Suprapubic skin (tissue), 3 donors: ENCODE data around the gene MPP4.

Experiments used
- EP300 ChIP-seq: sonication (generic); formaldehyde crosslinking; IDR thresholded peaks from one replicate; pipeline ENCODE4 v1.6.1; 2017; ENCODE audit warnings: antibody characterized with exemption
- POLR2A ChIP-seq, 2 donors: fragments of 450-650 bp; IDR thresholded peaks; one replicate each; pipeline ENCODE4 v1.6.1; 2017; ENCODE audit warnings: antibody characterized with exemption in 2 of 2, mild to moderate bottlenecking in 2 of 2, moderate library complexity in 2 of 2
- TF ChIP-seq, protein P1 (sequence below), 2 donors: fragments of 200-600 bp in 1 of 2; fragments of 450-650 bp in 1 of 2; sonication (generic) in 1 of 2; IDR thresholded peaks; one replicate each; pipeline ENCODE4 v1.5.1; 2016 to 2019; ENCODE audit warnings: antibody characterized with exemption in 2 of 2, mild to moderate bottlenecking in 1 of 2, moderate library complexity in 1 of 2

DNA sequence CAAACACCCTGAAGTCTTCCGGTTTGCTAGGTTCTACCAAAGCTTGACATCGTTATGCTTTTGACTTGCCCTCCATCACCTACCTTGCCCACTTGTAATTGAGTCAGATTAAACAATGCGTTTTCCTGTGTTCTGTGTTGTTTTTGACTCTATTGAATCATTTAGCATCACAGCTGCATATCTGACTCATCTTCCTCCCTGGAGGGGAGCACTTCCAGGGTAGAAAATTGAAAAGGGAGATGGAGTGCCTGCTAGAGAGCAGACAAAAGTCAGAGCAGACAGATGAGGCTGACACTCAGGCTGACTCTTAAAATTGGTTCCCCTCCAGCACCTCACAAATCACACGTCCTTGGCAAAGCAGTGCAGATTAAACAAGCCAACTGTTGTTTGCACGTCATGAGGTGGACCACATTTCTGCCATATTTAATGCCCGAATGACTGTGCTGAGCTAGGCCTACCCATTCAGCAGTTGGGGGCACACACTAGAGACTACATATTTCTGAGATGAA lies 2.2 kb downstream of the MPP4 start:
- TF ChIP-seq, protein P1, sequence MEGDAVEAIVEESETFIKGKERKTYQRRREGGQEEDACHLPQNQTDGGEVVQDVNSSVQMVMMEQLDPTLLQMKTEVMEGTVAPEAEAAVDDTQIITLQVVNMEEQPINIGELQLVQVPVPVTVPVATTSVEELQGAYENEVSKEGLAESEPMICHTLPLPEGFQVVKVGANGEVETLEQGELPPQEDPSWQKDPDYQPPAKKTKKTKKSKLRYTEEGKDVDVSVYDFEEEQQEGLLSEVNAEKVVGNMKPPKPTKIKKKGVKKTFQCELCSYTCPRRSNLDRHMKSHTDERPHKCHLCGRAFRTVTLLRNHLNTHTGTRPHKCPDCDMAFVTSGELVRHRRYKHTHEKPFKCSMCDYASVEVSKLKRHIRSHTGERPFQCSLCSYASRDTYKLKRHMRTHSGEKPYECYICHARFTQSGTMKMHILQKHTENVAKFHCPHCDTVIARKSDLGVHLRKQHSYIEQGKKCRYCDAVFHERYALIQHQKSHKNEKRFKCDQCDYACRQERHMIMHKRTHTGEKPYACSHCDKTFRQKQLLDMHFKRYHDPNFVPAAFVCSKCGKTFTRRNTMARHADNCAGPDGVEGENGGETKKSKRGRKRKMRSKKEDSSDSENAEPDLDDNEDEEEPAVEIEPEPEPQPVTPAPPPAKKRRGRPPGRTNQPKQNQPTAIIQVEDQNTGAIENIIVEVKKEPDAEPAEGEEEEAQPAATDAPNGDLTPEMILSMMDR (IDR thresholded peaks at IDR 0.05): no peak
- TF ChIP-seq POLR2A (IDR thresholded peaks at IDR 0.05) (no peak), EP300 (no peak)
